Right lung (tissue), 5 donors: ENCODE results near the gene LRRC34. TPM values are rescaled to one million over a fixed set of nuclear protein-coding genes. Genes with fewer than 3 reads are reported as not detected.
A peak's percentile ranks its signal among the peaks of the same experiment; 100 is the strongest.

Source experiments
- DNase-seq, 2 donors: peaks; one replicate each; pipeline ENCODE4 v3.0.0-alpha.2; 2013
- polyA plus RNA-seq, 5 donors: library from polyadenylated mRNA; unstranded; fragments of 120-200 nt; gene quantifications; one replicate each; pipeline versions ENCODE4 v1.2.1 to v1.2.3, GENCODE V29; 2013; ENCODE audit warnings: inconsistent platforms in 1 of 5, low replicate concordance in 1 of 5; ENCODE audit not compliant: insufficient read length in 5 of 5, insufficient read depth in 1 of 5

The LRRC34 gene
- polyA plus RNA-seq, 5 donors, result 8.2 to 18.7 (median 15.7) TPM

DNA sequence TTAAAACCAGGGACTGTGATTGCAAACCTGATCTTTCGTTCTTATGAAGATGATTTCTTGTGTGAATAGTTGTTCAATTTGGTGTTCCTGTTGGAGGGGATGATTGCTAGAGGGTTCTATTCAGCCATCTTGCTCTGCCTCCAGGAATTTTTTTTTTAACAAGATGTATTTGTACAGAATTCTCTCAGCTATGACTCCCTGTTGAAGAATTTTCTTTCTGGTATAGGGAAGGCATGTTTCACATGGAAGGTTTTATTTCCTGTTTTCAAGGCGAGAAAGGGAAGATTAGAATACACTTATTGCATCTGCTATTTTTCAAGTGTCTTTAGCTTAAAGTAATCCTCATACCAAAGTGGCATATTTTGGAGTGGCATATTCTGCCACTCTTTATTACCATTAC is 5.6 kb upstream of the LRRC34 start:
- no peak for DNase-seq

DNA sequence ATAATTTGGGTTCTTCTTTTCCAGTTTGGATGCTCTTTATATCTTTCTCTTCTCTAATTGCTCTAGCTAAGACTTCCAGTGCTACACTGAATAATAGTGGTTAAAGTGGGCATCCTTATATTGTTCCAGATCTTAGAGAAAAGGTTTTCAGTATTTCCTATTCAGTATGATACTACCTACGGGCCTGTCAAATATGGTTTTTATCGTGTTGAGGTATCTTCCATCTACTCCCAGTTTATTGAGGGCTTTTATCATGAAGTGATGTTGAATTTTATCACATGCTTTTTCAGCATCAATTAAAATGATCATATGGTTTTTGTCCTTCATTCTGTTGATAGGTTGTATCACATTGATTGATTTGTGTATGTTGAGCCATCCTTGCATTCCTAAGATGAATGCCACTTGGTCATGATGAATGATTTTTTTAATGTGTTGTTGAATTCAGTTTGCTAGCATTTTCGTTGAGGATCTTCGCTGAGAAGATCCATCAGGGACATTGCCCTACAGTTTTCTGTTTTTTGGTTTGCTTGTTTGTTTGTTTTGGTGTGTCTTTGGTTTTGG is 3.0 kb upstream of the LRRC34 start:
- DNase-seq, result no peak

DNA sequence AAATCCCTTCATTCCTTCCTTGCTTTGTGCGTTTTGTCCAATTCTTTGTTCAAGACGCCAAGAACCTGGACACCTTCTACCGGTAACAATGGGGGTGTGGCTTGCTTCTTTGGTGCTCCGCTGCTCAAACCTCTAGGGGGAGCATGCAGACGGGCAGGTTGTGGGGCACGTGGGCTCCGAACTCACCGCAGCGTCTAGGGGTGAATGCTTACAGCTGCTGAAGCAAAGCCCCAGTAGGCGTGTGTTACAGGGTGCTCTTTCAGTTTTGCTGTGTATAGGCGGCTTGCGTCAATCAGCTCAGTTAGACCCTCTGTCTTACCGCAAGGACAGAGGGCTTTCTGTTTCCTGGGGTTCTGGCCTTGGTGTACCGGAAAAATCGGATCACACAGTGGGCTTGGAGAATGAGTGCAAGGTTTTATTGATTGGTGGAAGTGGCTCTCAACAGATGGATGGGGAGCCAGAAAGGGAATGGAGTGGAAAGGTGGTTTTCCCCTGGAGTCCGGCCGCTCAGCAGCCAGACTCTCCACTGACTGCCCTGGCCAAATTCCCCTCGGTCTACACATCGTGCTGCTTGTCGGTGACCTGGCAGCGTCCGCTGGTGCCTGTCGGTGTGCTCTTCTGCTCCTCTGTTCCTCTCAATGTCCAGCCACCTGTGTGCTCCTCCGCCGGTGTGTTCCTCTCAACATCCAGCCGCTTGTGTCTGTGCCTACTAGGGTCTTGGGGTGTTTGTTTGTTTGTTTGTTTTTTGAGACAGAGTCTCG is 1.2 kb upstream of the LRRC34 start:
- no peak for DNase-seq

DNA sequence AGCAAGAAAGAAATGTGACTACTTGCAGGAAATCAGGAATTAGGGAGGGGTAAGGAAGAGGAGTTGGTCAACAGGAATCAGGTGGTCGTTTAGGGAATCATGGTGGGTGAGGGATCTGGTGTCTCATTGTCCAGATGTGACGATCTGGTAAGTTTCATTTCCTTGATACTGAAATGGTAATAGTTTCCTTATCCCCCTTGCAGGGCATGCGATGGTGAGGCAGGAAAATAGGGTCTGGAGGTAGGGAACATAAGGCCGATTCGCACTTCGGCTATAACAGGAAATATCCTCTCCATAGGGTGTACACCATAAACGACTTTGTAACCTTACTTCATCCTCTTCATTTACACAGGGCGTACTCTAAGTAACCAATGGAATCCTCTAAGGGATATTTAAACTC is 574 bp upstream of the LRRC34 start:
- peak in 1 of 2 donors; percentile 11 for DNase-seq

DNA sequence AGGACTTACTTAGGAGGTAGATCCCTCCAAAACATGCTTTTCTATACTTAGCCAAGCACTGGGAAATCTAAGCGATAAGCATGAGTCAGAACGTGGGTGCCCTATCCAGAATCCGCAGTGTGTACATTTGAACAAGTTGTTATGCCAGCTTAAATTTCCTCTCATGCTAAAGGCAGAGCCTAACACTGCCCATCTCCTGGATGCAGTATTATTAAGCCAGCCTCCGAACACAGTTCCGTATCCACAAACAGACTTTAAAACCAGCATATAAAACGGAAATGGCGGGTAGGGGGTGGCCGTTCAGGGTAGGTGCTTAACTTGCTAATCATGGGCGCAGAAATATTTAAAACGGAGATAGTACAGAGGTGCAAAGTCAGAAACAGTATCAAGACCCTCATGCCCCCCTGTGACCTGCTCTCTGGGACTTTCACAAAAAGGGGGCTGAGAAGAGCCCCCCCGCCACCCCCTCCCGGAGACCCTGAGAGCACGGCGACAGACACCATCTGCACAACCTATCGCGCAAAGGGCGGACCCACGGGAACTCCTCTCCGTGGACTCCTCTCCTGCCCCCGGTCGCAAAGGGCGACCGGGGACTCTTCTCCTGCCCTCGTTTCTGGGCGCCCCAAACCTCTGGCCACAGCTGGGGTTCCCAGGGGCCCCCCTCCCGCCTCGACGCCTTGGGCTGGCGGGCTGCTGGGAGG is 923 bp downstream of the LRRC34 start:
- DNase-seq, result peak; percentile 45 to 46

DNA sequence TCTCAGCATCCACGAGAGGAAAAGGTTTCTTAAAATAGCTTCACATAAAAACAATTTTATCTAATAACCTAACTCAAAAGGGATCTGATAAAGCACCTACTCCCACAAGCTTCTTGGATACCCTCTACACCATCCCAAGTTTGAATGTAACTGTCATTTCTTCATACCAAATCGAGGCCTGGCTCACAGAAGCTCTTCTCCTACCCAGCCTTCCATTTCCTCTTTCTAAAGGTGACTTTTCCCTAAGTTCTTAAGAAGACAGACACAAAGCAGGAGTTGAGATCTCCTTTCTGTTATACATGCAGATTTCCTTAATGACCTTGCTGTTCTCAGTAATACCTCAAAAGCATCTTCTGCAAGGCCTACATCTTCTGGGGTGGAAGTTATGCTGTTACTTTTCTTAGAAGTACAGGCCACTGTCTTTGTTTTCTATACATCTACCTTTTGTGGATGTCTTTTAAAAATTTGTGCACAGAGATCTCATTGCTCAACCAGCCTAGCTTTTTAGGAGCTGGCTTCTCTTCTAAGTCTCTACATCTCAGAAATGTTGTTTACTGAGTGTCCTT is 3.4 kb downstream of the LRRC34 start:
- no peak for DNase-seq

DNA sequence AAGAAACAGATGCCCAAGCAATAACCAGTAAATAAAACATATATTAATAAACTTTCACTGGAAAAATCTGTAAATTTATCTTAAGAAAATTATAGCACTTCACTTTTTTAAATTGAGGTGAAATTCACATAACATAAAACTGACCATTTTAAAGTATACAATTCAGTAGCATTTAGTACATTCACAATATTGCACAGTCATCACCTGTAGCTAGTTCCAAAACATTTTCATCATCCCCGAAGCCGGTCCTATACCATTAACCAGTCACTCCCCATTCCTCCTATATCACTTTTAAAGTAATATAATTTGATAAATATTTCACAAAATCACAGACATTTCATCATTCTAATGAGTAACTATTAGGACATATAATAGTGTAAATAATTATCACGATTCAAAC is 8.0 kb downstream of the LRRC34 start:
- no peak for DNase-seq

DNA sequence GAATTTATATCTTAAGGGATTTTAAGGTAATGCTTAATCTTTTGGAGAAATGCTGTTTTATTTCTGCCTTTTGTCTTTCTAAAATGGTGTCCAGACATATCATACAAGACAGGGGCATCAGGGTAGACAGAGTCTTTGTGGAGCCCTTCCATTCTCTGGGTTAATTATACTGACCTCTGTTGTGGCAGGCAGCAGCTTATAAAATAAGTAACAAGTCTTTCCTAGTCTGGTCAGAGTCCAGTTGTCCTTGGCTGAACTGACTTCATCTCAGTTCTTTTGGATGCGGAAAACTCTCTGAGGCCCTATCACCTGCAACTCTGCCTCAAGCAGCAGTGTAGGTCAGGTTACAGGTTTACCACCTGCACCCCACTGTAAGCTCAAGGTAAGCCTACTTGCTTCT is 20.3 kb downstream of the LRRC34 start:
- no peak for DNase-seq

DNA sequence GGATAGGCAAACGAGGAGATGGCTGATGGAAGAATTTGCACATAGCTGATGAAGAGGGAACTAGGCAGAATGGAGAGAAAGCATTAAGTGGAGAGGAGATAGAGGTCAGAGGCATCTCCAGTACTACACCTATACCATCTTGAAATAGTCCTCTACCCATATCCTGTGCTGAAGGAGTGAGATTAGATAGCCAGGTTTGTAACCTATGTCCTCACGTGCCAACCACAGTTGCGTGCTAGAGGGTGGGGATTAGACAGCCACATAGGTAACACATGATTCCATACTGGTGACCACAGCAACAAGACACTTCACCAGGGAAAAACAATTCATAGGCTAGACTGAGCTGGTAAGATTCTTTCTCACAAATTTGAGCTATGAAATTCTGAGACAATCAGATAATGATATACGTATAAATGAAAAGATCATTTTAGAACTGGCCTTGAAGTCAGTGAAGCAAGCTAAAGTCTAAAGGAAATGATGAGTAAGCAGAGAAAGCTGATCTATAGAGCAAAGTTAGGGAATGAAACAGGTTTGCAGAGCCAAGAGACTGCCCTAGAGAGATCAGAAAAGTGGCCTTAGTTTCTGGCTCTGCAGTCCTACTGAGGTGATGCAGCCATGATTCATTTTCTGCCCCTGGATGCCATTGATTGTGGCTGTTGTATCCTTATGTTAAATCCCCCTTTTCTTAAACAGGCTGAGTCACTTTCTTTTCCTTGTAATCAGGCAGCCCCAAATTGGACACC is 21.8 kb downstream of the LRRC34 start:
- DNase-seq, result no peak

DNA sequence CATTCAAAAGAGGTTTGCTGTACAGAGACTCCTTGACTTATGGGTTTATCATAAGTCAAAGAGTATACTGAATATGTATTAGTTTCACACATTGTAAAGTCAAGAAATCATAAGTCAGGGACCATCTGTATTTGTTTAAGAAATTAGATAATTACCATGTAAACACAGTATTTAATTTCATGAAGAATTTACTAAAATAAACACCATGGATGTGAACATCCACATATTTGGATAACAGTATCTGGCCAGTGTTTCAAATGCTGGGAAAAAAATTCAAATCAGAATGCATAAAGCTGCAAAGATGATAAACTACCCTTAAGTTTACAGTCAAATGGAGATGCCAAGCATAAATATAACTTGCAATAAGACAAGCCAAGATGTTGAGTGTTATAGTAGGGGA is 22.5 kb downstream of the LRRC34 start:
- DNase-seq, result no peak

DNA sequence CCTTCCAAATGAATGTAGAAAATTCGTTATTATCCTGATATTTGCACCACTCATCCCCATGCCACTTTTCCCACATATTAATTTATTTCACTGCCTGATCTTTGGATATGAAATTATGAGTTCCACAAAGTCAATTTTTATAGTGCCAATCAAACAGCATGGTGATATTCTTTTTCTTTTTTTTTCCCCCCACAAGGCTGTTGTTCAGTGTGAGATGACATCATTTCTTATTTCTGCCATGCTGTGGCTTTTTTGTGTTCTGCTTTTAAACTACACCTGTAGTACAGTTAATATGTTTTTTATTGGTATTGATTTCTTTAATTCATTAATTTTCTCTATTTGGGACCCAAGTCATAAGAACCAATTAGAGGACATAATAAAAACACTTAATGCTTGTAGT is 24.9 kb downstream of the LRRC34 start:
- no peak for DNase-seq

DNA sequence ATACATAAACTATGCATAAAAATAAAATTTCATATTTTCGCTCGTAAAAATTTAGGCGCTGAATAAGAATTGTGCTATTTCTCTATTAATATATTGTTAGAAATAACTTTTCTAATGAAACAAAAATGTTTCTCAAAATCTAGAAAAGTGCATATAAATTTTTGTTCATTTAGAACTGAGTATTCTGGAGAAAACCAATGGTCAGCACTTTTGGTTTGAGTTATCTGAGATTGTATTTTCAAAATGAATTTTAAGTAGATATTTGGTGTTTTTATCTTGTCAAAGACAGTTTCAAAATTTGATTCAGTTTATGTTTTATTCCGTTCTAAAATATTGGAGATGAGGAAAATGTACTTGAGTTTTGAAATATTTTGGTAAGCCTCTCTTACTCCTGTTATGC is 25.6 kb downstream of the LRRC34 start:
- DNase-seq, result no peak

DNA sequence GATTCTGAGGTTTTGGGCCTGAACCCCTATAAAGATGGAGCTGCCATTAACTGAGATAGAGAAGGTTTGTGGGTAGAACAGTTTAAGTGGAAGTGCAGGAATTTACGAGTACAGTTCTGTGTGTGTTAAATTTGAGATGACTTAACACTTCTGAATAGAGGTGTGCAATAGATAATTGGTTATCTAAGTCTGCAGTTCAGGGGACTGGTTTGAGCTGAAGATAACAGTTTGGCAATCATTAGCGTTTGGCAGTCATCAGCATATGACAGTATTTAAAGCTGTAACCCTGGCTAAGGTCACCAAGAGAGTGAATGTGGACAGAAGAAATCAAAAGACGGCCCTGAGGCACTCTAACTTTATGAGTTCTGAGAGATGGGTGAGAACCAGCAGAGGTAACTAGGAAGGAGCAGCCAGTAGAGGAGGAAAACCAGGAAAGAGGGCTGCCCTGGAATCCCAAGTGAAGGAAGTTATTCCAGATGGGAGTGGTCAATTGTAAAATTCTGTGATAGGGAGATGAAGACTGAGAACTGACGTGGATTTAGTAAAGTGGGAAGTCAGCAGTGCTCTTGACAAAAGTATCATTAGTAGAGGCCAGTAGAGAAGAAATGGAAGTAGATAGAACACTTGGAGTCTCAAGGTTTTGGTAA is 31.4 kb downstream of the LRRC34 start:
- DNase-seq, result no peak

DNA sequence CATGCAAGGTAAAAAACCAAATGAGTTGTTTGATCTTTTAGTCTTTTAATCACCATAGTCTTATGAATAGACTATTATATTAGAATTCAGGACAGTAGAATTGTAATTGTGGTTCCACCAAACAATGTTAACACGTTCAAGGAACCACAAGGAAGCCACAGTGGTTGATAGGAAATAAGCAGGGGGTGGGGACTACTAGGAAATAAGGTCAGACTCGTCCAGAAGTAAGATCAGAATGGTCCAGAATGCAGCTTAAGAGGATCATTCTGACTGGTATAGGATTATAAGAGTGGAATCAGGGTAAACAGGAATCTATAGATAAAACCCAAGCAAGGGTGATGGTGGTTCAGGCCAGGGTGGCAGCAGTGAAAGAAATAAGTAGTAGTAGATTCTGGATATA is 32.0 kb downstream of the LRRC34 start:
- no peak for DNase-seq

DNA sequence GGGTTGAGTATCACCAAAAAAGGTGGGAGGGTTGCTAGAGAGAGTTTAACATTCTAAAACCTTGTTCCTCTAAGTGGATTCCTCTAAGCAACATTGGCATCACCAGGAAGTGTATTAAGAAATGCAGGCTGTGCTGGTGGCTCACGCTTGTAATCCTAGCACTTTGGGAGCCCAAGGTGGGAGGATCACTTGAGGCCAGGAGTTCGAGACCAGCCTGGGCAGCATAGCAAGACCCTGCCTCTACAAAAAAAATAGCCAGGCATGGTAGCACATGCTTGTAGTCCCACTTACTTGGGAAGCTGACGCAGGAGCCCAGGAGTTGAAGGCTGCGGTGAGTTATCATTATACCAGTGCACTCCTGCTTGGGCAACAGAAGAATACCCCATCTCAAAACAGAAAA is 34.9 kb downstream of the LRRC34 start:
- DNase-seq, result no peak

DNA sequence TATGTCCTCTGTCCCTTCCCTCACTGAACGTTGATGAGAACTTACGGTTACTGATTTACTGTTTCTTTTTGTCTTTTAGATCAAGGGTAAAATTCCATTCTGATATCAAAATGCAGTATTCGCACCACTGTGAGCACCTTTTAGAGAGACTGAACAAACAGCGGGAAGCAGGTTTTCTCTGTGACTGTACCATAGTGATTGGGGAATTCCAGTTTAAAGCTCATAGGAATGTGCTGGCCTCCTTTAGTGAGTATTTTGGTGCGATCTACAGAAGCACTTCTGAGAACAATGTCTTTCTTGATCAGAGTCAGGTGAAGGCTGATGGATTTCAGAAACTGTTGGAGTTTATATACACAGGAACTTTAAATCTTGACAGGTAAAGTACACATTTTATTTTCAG is 38.5 kb downstream of the LRRC34 start:
- no peak for DNase-seq

DNA sequence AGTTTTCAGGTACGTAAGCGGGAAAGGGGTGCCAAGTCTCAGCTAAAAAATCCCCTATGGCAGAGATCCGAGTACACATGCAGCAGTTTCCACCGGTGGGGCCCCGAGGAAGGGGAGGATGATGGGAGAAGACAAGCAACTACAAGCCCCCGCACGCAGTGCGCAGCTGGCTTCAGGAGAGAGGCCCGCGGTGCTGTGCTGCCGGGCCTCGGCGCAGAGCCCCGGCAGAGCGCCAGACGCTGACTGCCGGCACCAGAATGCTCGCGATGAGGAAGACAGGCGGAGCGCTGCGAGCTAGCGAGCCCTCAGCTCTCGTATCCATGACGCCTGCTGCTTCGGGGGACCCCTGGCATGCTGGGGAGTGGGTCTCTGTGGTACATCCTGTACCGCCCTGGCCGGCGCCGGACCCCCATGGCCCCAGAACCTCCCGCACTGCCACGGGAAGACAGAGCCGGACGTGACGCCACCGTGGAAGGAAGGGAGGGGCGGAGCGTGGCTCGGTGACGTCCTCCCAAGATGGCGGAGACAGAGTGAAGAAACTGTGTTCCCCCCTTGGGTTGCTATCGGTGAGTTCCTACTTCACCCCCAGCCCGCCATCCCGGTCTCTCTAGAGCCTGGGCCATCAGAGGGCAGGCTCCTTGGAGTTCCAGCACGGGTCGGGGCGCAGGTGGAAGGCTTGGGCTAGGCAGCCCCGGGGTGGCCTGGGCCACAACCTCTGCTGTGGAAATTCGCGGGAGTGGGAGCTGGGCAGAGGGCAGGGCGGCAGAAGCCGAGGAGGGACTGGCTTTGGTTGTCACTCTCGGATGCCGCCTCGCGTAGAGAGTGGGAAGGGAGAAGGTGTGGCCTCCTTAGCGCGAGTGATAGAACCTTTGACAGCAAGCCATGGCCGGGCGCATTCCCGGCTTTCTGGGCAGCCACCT is 39.5 kb downstream of the LRRC34 start, which contains the start of gene MYNN:
TSS of gene MYNN (plus strand) at position 500 of the 920 bp plus-strand sequence. CDS start 900 bp downstream, outside the sequence.
- DNase-seq, result peak; percentile 95

DNA sequence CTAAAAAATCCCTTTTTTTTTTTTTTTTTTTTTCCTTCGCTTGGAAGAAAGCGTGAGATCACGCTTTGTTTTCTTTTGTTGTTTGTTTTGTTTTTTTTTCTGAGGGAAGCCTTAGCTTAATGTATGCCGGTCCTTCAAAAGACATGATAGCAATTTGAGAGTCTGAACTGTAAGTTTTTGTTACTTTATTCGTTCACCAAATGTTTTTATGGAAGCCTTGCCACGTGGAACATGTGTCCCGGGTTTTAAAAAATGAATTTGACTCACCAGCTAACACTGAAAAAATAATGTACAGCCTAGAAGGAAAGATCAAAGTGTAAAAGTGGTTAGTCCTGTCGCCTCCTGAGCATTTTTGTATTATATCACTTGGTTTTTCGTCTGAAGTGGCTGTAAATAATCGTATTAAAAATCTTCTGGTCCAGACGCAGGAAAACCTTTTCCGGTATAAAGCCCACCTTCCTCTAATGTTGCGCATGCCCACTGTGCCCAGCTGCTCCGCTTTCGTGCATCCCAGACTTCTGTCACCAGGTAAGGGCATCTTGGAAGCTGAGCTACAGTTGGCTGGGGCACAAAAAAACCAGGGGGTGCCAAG is 40.3 kb downstream of the LRRC34 start:
- DNase-seq, result peak; percentile 79 to 84

DNA sequence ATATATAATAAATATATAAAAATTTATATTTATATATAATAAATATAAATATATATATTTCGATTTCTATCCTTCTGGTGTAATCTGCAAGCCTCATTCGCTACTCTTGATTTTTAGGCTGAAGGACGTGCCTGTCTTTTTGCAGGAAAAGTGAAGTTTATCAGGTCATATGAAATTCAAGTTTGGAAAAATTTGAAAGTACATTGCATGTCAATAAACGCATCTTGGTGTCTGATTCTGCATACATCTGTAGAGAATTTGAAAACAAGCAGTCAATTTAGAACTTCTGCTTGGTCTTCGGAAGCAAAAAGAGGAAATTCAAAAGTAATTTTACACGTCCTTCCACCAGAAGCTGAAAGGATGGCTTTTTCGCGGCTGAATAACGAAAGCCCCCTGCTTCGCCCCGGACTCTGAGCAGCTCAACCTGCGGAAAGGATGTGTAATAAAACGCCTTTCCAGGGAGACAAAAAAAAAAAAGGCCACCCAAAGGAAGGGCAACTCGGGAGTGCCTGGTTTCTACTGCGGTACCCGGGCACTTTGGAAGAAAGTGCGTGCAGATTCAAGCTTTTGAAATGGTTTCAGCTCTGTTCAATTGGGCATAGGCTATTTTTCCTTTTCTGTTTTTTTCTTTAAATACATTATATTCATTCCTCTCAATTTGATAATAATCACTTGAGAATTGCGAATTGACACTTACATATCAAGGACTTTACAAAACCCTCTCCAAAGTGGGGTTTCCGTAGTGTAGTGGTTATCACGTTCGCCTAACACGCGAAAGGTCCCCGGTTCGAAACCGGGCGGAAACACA is 41.0 kb downstream of the LRRC34 start:
- DNase-seq, result peak; percentile 85 to 91
